ENCODE results near the gene DUSP19. TPM values are rescaled to one million over a fixed set of nuclear protein-coding genes. Genes with fewer than 3 reads are reported as not detected.

DUSP19 gene
- total and polyA plus RNA-seq, 2 donors from 2014 or later = 1.8 to 4.4 TPM

DNA sequence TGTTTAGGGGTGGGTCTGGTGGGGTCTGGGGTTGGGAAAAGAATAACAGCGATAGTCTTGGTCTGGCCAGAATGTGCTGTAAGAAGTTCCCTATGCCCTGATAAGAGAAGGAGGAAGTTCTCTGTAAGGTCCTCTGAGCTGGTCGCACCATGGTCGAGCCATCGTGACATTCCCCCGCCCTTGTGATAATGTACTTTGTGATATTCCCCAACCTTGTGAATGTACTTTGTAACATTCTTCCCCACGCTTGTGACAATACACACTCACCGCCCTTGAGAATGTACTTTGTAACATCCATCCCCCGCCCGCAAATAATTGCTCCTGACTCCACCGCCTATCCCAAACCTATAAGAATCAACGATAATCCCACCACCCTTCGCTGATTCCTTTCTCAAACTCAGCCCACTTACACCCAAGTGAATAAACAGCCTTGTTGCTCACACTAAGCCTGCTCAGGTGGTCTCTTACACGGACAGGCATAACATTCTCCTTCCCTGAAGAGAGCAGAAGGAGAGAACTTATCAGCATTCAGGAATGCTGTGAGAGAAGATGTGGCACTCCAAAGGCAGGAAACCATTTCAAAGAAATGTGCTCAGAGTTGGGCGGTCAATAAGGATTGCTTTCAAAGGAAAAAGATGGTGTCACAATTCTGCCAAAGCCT lies 17.8 kb upstream of the DUSP19 start:
- Histone ChIP-seq H3K4me3 (ENCODE audit: low read length in 3 of 3) (no peak overlapping the region), H3K36me3 (ENCODE audit: control insufficient read depth in 2 of 3, insufficient read depth in 3 of 3, low read length in 3 of 3) (no peaks in the 10 kb centered on the region), H3K4me1 (ENCODE audit: control insufficient read depth in 2 of 3, insufficient read depth in 2 of 3, low read depth in 1 of 3, low read length in 3 of 3) (no peaks in the 10 kb centered on the region), H3K27ac (ENCODE audit: low read depth in 2 of 2, low read length in 2 of 2) (no peak overlapping the region), H3K27me3 (ENCODE audit: control insufficient read depth, insufficient read depth, low read length) (no peaks in the 10 kb centered on the region), H3K9me3 (ENCODE audit: control insufficient read depth in 2 of 3, insufficient read depth in 1 of 3, low read length in 3 of 3) (no peaks in the 10 kb centered on the region), H3K9ac (ENCODE audit: low read length in 3 of 3) (no peak overlapping the region)
- intact Hi-C loops (cut with DNase I) = no loop called here
- FAIRE-seq (no peak), DNase-seq (no peak)
- TF ChIP-seq, protein P1, sequence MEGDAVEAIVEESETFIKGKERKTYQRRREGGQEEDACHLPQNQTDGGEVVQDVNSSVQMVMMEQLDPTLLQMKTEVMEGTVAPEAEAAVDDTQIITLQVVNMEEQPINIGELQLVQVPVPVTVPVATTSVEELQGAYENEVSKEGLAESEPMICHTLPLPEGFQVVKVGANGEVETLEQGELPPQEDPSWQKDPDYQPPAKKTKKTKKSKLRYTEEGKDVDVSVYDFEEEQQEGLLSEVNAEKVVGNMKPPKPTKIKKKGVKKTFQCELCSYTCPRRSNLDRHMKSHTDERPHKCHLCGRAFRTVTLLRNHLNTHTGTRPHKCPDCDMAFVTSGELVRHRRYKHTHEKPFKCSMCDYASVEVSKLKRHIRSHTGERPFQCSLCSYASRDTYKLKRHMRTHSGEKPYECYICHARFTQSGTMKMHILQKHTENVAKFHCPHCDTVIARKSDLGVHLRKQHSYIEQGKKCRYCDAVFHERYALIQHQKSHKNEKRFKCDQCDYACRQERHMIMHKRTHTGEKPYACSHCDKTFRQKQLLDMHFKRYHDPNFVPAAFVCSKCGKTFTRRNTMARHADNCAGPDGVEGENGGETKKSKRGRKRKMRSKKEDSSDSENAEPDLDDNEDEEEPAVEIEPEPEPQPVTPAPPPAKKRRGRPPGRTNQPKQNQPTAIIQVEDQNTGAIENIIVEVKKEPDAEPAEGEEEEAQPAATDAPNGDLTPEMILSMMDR (IDR thresholded peaks at IDR 0.05; ENCODE audit: borderline replicate concordance, extremely low read depth, insufficient read depth) = no peak

DNA sequence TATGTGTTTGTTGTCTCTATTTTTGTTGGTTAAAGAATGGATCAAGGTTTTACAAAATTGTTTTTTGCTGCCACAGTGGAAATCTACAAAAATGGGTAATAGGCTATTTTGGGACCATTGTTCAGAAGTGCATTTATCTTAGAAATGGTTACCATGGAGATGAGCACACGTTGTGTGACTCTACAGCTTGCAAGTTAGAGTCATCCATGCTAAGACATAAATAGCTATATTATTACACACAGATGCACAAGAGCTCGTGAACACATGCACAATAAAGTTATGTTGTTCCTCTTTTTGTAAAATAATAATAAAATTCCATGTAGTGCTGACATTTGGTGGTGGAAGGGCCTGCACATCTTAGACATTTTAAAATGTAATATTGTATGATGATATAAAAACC lies 15.5 kb upstream of the DUSP19 start:
- FAIRE-seq = no peak
- H3K4me3 ChIP-seq (ENCODE audit: low read length in 3 of 3) = no peak overlapping the region
- intact Hi-C loops (cut with DNase I) = no loop called here
- no peaks in the 10 kb centered on the region for H3K4me1 ChIP-seq (ENCODE audit: control insufficient read depth in 2 of 3, insufficient read depth in 2 of 3, low read depth in 1 of 3, low read length in 3 of 3)
- H3K36me3 ChIP-seq (ENCODE audit: control insufficient read depth in 2 of 3, insufficient read depth in 3 of 3, low read length in 3 of 3) = no peaks in the 10 kb centered on the region
- no peak overlapping the region for H3K9ac ChIP-seq (ENCODE audit: low read length in 3 of 3)
- no peaks in the 10 kb centered on the region for H3K27me3 ChIP-seq (ENCODE audit: control insufficient read depth, insufficient read depth, low read length)
- no peaks in the 10 kb centered on the region for H3K9me3 ChIP-seq (ENCODE audit: control insufficient read depth in 2 of 3, insufficient read depth in 1 of 3, low read length in 3 of 3)
- no peak overlapping the region for H3K27ac ChIP-seq (ENCODE audit: low read depth in 2 of 2, low read length in 2 of 2)
- DNase-seq = peak in 1 of 5 donors; percentile 6
- TF ChIP-seq, protein P1 (IDR thresholded peaks at IDR 0.05; ENCODE audit: borderline replicate concordance, extremely low read depth, insufficient read depth) = no peak

DNA sequence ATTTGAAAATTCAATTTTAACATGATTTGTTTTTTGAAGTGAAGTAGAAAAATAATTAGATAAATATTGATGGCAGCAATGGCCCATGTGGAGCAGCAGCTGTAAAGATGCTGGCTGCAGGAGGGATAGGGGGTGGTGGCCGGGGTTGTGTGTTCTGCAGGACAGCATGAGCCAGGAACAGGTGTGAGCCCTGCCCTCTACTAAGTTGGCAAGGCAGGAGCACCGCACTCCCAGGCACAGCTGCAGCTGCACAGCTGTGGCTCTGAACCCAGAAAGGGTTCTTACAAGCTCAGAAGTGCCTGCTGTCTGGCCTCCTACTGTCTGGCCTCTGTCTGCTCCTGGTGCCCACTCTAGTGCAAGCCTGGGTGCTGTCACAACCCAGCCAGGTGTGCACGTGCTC lies 10.0 kb upstream of the DUSP19 start:
- Histone ChIP-seq H3K9me3 (ENCODE audit: control insufficient read depth in 2 of 3, insufficient read depth in 1 of 3, low read length in 3 of 3) (no peaks in the 10 kb centered on the region), H3K27me3 (ENCODE audit: control insufficient read depth, insufficient read depth, low read length) (no peaks in the 10 kb centered on the region), H3K4me3 (ENCODE audit: low read length in 3 of 3) (no peak overlapping the region), H3K9ac (ENCODE audit: low read length in 3 of 3) (no peak overlapping the region), H3K36me3 (ENCODE audit: control insufficient read depth in 2 of 3, insufficient read depth in 3 of 3, low read length in 3 of 3) (no peaks in the 10 kb centered on the region), H3K27ac (ENCODE audit: low read depth in 2 of 2, low read length in 2 of 2) (no peak overlapping the region), H3K4me1 (ENCODE audit: control insufficient read depth in 2 of 3, insufficient read depth in 2 of 3, low read depth in 1 of 3, low read length in 3 of 3) (no peaks in the 10 kb centered on the region)
- TF ChIP-seq, protein P1 (IDR thresholded peaks at IDR 0.05; ENCODE audit: borderline replicate concordance, extremely low read depth, insufficient read depth) = no peak
- intact Hi-C loops (cut with DNase I) = no loop called here
- FAIRE-seq (no peak), DNase-seq (no peak)

DNA sequence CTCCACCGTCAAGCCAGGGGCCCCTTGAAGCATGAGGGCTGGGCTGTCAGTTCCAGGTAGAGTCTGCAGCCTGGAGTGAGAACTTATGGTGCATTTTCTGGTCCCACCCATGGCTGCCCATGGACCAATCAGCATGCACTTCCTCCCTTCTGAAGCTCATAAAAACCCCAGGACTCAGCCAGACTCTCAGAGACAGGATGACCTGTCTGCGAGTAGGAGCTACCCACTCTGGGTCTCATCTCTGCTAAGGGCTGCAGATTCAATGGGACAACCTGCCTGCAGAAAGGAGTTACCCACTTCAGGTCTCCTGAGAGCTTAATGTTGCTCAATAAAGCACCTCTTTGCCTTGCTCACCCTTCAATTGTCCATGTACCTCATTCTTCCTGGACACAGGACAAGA lies 9.4 kb upstream of the DUSP19 start:
- no peak for DNase-seq
- no peak overlapping the region for H3K4me3 ChIP-seq (ENCODE audit: low read length in 3 of 3)
- TF ChIP-seq, protein P1 (IDR thresholded peaks at IDR 0.05; ENCODE audit: borderline replicate concordance, extremely low read depth, insufficient read depth) = no peak
- H3K9me3 ChIP-seq (ENCODE audit: control insufficient read depth in 2 of 3, insufficient read depth in 1 of 3, low read length in 3 of 3) = no peaks in the 10 kb centered on the region
- H3K27me3 ChIP-seq (ENCODE audit: control insufficient read depth, insufficient read depth, low read length) = no peaks in the 10 kb centered on the region
- H3K4me1 ChIP-seq (ENCODE audit: control insufficient read depth in 2 of 3, insufficient read depth in 2 of 3, low read depth in 1 of 3, low read length in 3 of 3) = no peaks in the 10 kb centered on the region
- no peak overlapping the region for H3K9ac ChIP-seq (ENCODE audit: low read length in 3 of 3)
- no peak overlapping the region for H3K27ac ChIP-seq (ENCODE audit: low read depth in 2 of 2, low read length in 2 of 2)
- no peak for FAIRE-seq
- intact Hi-C loops (cut with DNase I) = no loop called here
- no peaks in the 10 kb centered on the region for H3K36me3 ChIP-seq (ENCODE audit: control insufficient read depth in 2 of 3, insufficient read depth in 3 of 3, low read length in 3 of 3)

Measured in kidney (tissue), 14 donors.